Gastroesophageal sphincter (tissue), 3 donors: ENCODE data around the gene UGT1A3.

Experiments used
- CTCF ChIP-seq, 4 experiments: fragments of 200-600 bp in 2 of 4; fragments of 450-650 bp in 2 of 4; sonication (generic) in 1 of 4; IDR thresholded peaks; one replicate each; pipeline ENCODE4 v1.5.1; 2017 to 2019; ENCODE audit warnings: antibody characterized with exemption in 4 of 4, mild to moderate bottlenecking in 2 of 4, moderate library complexity in 2 of 4
- EP300 ChIP-seq: sonication (generic); formaldehyde crosslinking; IDR thresholded peaks from one replicate; pipeline ENCODE4 v1.6.1; 2017; ENCODE audit warnings: antibody characterized with exemption, mild to moderate bottlenecking
- POLR2A ChIP-seq, 2 donors: fragments of 450-650 bp; IDR thresholded peaks; one replicate each; pipeline ENCODE4 v1.6.1; 2017; ENCODE audit warnings: antibody characterized with exemption in 2 of 2, mild to moderate bottlenecking in 2 of 2, moderate library complexity in 1 of 2
- POLR2AphosphoS5 ChIP-seq: sonication (generic); formaldehyde crosslinking; IDR thresholded peaks from one replicate; pipeline ENCODE4 v1.6.1; 2017; ENCODE audit warnings: antibody characterized with exemption

DNA sequence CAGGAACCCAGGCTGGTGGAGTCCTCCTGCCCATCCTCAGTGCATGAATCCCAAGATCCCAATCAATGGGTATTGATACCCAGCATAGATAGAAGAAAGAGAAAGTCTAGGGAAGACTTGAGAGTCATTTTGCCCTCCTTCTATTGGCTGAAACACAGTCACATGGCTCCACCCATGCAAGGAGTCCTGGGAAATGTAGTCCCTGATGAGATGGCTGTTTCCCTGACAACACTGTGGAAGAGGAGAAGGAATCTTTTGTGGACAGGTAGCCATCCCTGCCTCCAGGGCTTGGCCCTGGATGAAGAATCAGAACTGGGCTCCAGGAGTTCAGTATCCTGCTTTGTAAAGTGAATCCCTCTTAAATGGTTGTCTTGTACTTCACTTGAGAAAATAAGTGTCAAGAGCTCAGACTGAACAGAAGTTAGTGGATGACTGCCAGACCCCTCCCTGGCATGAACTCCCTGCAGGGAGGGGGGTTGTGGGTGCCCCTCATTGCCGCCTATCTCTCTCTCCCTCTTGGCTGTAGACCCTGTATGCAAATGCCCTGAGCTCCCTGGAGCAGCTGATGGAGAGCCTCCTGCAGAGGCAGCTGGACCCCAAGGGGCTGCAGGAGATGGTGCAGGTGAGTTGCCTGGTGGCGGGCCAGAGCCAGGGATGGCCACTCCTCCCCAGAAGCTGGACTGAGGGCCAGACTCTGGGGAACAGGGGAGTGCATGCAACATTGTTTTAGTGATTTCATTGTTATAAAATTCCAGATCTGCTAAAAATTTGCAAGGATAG lies 85.4 kb downstream of the UGT1A3 start:
- TF ChIP-seq EP300 (no peak), CTCF (IDR thresholded peaks at IDR 0.05) (no peak), POLR2A (IDR thresholded peaks at IDR 0.05) (no peak), POLR2AphosphoS5 (no peak)
